ENCODE data around the gene DVL1. TPM values are rescaled to one million over a fixed set of nuclear protein-coding genes. Genes with fewer than 3 reads are reported as not detected.

Gene DVL1
- total RNA-seq, 1 experiment from 2014 or later: 95.9 TPM

- Histone ChIP-seq H3K36me3 (peaks cover 40% of the 10 kb centered on the region), H3K4me1 (replicated peaks) (peaks cover 42% of the 10 kb centered on the region), H3K9me3 (replicated peaks) (no peaks in the 10 kb centered on the region), H3K27ac (no peak overlapping the region), H3K27me3 (replicated peaks) (no peaks in the 10 kb centered on the region), H3K4me3 (peak overlapping the region; percentile 48)
- no peak for DNase-seq (ENCODE audit: low read depth in 1 of 2, low spot score in 2 of 2)
These were observed 7.1 kb upstream of the DVL1 start for GRCh38 chr1:1356166-1356795.

GRCh38 chr1:1355416-1355815, 6.2 kb upstream of the DVL1 start:
- H3K27ac ChIP-seq: no peak overlapping the region
- no peaks in the 10 kb centered on the region for H3K27me3 ChIP-seq (replicated peaks)
- no peak overlapping the region for H3K4me3 ChIP-seq
- H3K9me3 ChIP-seq (replicated peaks): no peaks in the 10 kb centered on the region
- peaks cover 33% of the 10 kb centered on the region for H3K4me1 ChIP-seq (replicated peaks)
- peaks cover 40% of the 10 kb centered on the region for H3K36me3 ChIP-seq
- no peak for DNase-seq (ENCODE audit: low read depth in 1 of 2, low spot score in 2 of 2)

GRCh38 chr1:1354271-1355247, 5.3 kb upstream of the DVL1 start:
- Histone ChIP-seq H3K4me1 (replicated peaks) (peaks cover 26% of the 10 kb centered on the region), H3K9me3 (replicated peaks) (no peaks in the 10 kb centered on the region), H3K27me3 (replicated peaks) (no peaks in the 10 kb centered on the region)

GRCh38 chr1:1353389-1354151, 4.4 kb upstream of the DVL1 start:
- Histone ChIP-seq H3K4me1 (replicated peaks) (peaks cover 20% of the 10 kb centered on the region), H3K36me3 (peaks cover 46% of the 10 kb centered on the region), H3K27ac (no peak overlapping the region), H3K9me3 (replicated peaks) (no peaks in the 10 kb centered on the region), H3K27me3 (replicated peaks) (no peaks in the 10 kb centered on the region), H3K4me3 (no peak overlapping the region)
- no peak for DNase-seq (ENCODE audit: low read depth in 1 of 2, low spot score in 2 of 2)

More at GRCh38 chr1:1354271-1355247, 5.3 kb upstream of the DVL1 start:
- Histone ChIP-seq H3K4me3 (no peak overlapping the region), H3K36me3 (peaks cover 42% of the 10 kb centered on the region), H3K27ac (no peak overlapping the region)
- no peak for DNase-seq (ENCODE audit: low read depth in 1 of 2, low spot score in 2 of 2)

GRCh38 chr1:1352786-1353388, 3.7 kb upstream of the DVL1 start:
- Histone ChIP-seq H3K36me3 (peaks cover 53% of the 10 kb centered on the region), H3K27ac (no peak overlapping the region), H3K4me1 (replicated peaks) (peaks cover 20% of the 10 kb centered on the region), H3K4me3 (no peak overlapping the region), H3K9me3 (replicated peaks) (no peaks in the 10 kb centered on the region), H3K27me3 (replicated peaks) (no peaks in the 10 kb centered on the region)
- no peak for DNase-seq (ENCODE audit: low read depth in 1 of 2, low spot score in 2 of 2)

- Histone ChIP-seq H3K27ac (no peak overlapping the region), H3K4me3 (no peak overlapping the region), H3K27me3 (replicated peaks) (no peaks in the 10 kb centered on the region), H3K36me3 (peaks cover 54% of the 10 kb centered on the region), H3K4me1 (replicated peaks) (peaks cover 25% of the 10 kb centered on the region), H3K9me3 (replicated peaks) (no peaks in the 10 kb centered on the region)
- DNase-seq (ENCODE audit: low read depth in 1 of 2, low spot score in 2 of 2): no peak
These were observed 2.6 kb upstream of the DVL1 start for GRCh38 chr1:1351511-1352427.

GRCh38 chr1:1348420-1349255, 580 bp downstream of the DVL1 start:
- no peaks in the 10 kb centered on the region for H3K27me3 ChIP-seq (replicated peaks)
- peak overlapping the region; percentile 26; the same call in 1 of the 2 replicates for H3K27ac ChIP-seq
- H3K4me1 ChIP-seq (replicated peaks): peaks cover 55% of the 10 kb centered on the region
- peak overlapping the region; percentile 100 for H3K4me3 ChIP-seq
- H3K9me3 ChIP-seq (replicated peaks): no peaks in the 10 kb centered on the region
- H3K36me3 ChIP-seq: peaks cover 58% of the 10 kb centered on the region
- DNase-seq (ENCODE audit: low read depth in 1 of 2, low spot score in 2 of 2): no peak

GRCh38 chr1:1347663-1348419, 1.4 kb downstream of the DVL1 start:
- no peaks in the 10 kb centered on the region for H3K27me3 ChIP-seq (replicated peaks)
- DNase-seq (ENCODE audit: low read depth in 1 of 2, low spot score in 2 of 2): no peak
- peak overlapping the region; percentile 100 for H3K4me3 ChIP-seq
- H3K4me1 ChIP-seq (replicated peaks): peaks cover 59% of the 10 kb centered on the region
- peaks cover 51% of the 10 kb centered on the region for H3K36me3 ChIP-seq
- H3K9me3 ChIP-seq (replicated peaks): no peaks in the 10 kb centered on the region
- H3K27ac ChIP-seq: peak overlapping the region; percentile 26

GRCh38 chr1:1347026-1347595, 2.1 kb downstream of the DVL1 start:
- no peaks in the 10 kb centered on the region for H3K9me3 ChIP-seq (replicated peaks)
- H3K4me3 ChIP-seq: peak overlapping the region; percentile 100
- H3K27me3 ChIP-seq (replicated peaks): no peaks in the 10 kb centered on the region
- H3K27ac ChIP-seq: no peak overlapping the region
- peaks cover 59% of the 10 kb centered on the region for H3K4me1 ChIP-seq (replicated peaks)
- peaks cover 47% of the 10 kb centered on the region for H3K36me3 ChIP-seq
- DNase-seq (ENCODE audit: low read depth in 1 of 2, low spot score in 2 of 2): no peak

- H3K9me3 ChIP-seq (replicated peaks): no peaks in the 10 kb centered on the region
- no peak for DNase-seq (ENCODE audit: low read depth in 1 of 2, low spot score in 2 of 2)
- H3K4me1 ChIP-seq (replicated peaks): peaks cover 59% of the 10 kb centered on the region
- H3K27me3 ChIP-seq (replicated peaks): no peaks in the 10 kb centered on the region
- no peak overlapping the region for H3K4me3 ChIP-seq
- H3K36me3 ChIP-seq: peaks cover 47% of the 10 kb centered on the region
- H3K27ac ChIP-seq: peak overlapping the region; percentile 68
These were observed 2.7 kb downstream of the DVL1 start for GRCh38 chr1:1346501-1346890.

- DNase-seq (ENCODE audit: low read depth in 1 of 2, low spot score in 2 of 2): no peak
- Histone ChIP-seq H3K4me1 (replicated peaks) (peaks cover 59% of the 10 kb centered on the region), H3K27ac (peak overlapping the region; percentile 68), H3K27me3 (replicated peaks) (no peaks in the 10 kb centered on the region), H3K9me3 (replicated peaks) (no peaks in the 10 kb centered on the region), H3K4me3 (peak overlapping the region; percentile 8), H3K36me3 (peaks cover 50% of the 10 kb centered on the region)
These were observed 3.2 kb downstream of the DVL1 start for GRCh38 chr1:1345860-1346500.
